ENCODE measurements around the gene ZNF564.
A peak's percentile ranks its signal among the peaks of the same experiment; 100 is the strongest.
"Not testable (repeated sequence)": the region's sequence is repeated elsewhere in the genome, so short reads cannot be mapped to it uniquely, and the experiment has no call there.

ZNF564 gene

DNA sequence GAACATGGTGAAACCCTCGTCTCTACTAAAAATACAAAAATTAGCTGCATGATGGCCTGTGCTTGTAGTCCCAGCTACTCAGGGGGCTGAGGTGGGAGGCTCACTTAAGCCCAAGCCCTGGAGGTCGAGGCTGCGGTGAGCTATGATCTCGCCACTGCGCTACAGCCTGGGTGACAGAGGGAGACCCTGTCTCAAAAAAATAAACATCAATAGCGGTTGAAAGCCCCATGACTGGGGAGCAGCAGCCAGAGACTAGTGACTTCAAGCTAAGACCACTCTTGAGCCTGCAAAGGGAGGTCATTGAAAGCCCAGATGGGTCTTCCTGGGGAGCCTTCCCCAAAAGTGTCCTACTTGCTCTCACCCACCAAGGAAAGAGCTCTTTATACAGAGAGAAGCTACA lies 54.8 kb downstream of the ZNF564 start:
- DNase-seq (ENCODE audit: low spot score), result no peak
- TF ChIP-seq, protein P1, sequence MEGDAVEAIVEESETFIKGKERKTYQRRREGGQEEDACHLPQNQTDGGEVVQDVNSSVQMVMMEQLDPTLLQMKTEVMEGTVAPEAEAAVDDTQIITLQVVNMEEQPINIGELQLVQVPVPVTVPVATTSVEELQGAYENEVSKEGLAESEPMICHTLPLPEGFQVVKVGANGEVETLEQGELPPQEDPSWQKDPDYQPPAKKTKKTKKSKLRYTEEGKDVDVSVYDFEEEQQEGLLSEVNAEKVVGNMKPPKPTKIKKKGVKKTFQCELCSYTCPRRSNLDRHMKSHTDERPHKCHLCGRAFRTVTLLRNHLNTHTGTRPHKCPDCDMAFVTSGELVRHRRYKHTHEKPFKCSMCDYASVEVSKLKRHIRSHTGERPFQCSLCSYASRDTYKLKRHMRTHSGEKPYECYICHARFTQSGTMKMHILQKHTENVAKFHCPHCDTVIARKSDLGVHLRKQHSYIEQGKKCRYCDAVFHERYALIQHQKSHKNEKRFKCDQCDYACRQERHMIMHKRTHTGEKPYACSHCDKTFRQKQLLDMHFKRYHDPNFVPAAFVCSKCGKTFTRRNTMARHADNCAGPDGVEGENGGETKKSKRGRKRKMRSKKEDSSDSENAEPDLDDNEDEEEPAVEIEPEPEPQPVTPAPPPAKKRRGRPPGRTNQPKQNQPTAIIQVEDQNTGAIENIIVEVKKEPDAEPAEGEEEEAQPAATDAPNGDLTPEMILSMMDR (IDR thresholded peaks at IDR 0.05; ENCODE audit: extremely low read depth, missing control alignments), result no peak

DNA sequence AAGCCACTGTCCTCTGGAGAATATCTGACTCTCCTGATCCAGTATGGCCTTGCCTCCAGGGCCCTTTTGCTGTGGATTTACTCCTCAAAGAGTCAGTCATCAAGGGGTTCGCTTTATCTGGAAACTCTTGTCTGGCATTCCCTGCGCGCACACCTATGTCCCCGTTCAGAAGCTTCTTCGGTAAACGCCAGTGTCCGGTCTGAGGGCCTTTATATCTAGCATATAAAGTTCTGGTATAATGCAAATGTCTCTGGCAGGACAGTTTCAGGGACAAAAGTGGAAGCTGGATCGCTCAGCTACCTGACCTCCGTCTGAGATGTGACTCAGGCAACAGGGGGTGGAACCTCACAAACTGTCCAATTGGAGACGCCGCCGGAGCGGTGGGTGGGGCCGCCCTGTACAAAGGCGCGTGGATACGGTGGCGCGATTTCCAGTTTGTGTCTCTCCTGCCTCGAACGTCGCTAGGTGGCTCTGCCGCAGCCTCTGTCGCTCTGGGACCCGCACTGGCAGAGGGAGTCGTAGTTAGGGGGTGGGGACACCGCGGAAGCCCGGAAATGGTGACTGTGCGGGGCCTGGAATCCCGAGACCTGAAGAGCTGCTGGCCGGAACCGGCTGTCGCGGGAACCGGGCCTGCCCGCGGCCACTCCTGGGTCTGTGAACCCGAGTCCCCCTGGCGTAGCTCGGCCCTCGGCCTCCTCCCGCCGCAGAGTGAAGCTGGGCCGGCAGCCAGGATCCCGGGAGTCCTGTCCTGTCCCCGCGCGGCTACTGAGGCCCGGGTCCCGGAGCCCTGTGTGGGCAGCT lies 56.1 kb downstream of the ZNF564 start:
- peak; percentile 88 for DNase-seq (ENCODE audit: low spot score)
- TF ChIP-seq, protein P1 (IDR thresholded peaks at IDR 0.05; ENCODE audit: extremely low read depth, missing control alignments), result no peak

DNA sequence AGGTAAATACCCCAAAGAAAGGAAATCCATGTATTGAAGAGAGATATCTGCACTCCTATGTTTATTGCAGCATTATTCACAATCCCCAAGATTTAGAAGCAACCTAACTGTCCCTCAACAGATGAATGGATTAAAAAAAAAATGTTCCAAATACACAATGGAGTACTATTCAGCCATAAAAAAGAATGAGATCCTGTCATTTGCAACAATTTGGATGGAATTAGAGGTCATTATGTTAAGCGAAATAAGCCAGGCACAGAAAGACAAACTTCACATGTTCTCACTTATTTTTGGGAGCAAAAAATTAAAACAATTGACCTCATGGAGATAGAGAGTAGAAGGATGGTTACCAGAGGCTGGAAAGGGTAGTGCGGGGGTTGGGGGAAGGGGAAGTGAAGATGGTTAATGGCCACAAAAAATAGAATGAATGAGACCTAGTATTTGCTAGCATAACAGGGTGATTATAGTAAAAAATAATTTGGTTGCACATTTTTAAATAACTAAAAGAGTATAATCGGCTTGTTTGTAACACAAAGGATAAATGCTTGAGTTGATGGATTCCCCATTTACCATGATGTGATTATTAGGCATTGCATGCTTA lies 56.9 kb downstream of the ZNF564 start:
- TF ChIP-seq, protein P1 (IDR thresholded peaks at IDR 0.05; ENCODE audit: extremely low read depth, missing control alignments), result no peak
- DNase-seq (ENCODE audit: low spot score), result no peak

DNA sequence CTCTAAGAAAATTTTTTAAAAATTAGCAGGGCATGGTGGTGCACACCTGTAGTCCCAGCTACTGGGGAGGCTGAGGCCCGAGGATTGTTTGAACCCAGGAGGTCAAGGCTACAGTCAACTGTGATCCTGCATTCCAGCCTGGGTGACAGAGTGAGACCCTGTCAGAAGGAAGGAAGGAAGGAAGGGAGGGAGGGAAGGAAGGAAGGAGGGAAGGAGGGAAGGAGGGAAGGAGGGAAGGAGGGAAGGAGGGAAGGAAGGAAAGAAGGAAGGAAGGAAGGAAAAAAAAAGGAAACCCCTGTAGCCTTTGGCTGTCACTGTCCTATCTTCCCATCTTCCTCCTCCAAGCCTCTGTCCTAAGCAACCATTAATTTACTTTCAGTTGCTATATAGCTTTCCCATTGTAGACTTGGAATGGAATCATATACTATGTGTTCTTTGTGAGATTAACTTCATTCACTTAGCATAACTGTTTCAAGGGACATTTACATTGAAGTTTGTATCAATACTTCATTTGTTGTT lies 65.0 kb downstream of the ZNF564 start:
- DNase-seq (ENCODE audit: low spot score), result not testable (repeated sequence)

DNA sequence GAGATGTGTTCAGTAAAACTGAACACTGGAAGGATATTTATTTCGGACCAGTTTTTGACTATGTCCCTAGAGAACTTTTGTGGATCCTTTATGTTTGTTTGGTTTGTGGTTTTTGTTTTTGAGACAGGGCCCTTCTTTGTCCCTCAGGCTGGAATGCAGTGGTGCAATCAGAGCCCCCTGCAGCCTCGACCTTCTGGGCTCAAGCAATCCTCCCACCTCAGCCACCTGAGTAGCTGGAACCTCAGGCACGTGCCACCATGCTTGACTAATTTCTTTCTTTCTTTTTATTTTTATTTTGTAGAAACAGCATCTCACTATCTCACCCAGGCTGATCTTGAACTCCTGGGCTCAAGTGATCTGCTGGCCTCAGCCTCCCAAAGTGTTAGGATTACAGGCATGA lies 65.7 kb downstream of the ZNF564 start:
- DNase-seq (ENCODE audit: low spot score), result no peak
- TF ChIP-seq, protein P1 (IDR thresholded peaks at IDR 0.05; ENCODE audit: extremely low read depth, missing control alignments), result no peak

DNA sequence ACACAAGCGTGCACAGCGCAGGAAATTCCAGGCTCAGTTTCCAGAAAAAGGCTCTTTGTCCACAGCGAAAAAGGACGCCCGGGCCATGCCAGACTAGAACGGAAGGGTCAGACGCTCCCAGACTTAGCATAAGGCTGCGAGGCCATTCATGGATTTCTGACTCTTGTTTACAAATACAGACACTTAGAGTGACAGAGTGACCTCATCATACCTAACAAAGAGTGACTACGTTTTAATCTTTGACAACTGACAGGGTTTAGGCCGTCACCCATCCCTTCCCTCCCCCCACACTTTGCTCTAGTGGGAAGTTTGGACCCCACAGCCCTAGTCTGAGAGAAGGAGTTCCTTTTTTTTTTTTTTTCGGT lies 66.2 kb downstream of the ZNF564 start:
- DNase-seq (ENCODE audit: low spot score), result no peak
- TF ChIP-seq, protein P1 (IDR thresholded peaks at IDR 0.05; ENCODE audit: extremely low read depth, missing control alignments), result no peak

DNA sequence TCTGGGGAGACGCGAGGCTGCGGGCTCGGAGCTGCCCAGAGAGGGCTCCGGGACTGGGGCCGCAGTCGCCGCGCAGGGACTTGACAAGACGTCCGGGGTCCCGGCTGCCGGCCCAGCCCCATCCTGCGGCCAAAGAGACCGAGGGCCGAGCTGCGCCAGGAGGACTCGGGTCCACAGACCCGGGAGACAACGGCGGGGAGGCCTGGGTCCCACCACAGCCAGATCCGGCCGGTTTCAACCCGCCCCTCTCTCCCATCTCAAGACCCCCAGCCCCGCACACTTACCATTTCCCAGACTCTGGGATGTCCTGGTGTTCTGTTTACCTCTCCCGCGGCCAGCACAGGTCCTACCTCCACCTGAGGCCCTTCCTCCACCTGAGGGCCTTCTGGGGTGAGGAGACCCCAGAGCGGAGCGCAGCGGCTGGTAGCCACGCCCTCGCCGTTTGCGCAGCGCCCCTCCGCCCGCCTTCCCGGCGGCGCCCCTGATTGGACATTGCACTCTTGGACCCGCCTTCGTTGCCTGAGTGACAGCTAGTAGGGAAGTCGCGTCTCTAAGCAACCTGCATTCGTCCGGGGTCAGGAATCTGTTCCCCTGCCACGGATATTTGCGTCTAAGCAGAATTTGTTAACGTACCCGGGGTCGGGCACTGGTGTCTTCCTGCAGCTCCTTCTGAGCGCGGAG lies 66.8 kb downstream of the ZNF564 start, which contains the start of gene ZNF709:
Gene ZNF709 (minus strand): TSS at position 446 of the 681 bp plus-strand sequence. CDS start 159 bp downstream, at position 287.
- peak; percentile 95 for DNase-seq (ENCODE audit: low spot score)
- TF ChIP-seq, protein P1 (IDR thresholded peaks at IDR 0.05; ENCODE audit: extremely low read depth, missing control alignments), result no peak
